Smooth muscle cell (in vitro differentiated cells): Measurements from ENCODE around the gene DDR1. TPM values are rescaled to one million over a fixed set of nuclear protein-coding genes. Genes with fewer than 3 reads are reported as not detected.

ENCODE experiments used
- DNase-seq: peaks from one replicate; lab custom pipeline; 2025; ENCODE audit not compliant: unreplicated experiment; lab: John Stamatoyannopoulos, UW
- H2AFZ ChIP-seq: fragments of 200-600 bp; sonication (generic); 2 replicates; pipeline ENCODE4 v1.6.0; 2016; ENCODE audit warnings: antibody characterized with exemption, low read depth, mild to moderate bottlenecking
- H3F3A ChIP-seq: fragments of 200-600 bp; sonication (generic); 2 replicates; pipeline ENCODE4 v1.6.0; 2017; ENCODE audit warnings: antibody characterized with exemption, low read depth
- H3K27ac ChIP-seq: fragments of 200-600 bp; sonication (generic); 2 replicates; pipeline ENCODE4 v1.5.1; 2016; ENCODE audit warnings: low read depth, mild to moderate bottlenecking
- H3K27me3 ChIP-seq: fragments of 200-600 bp; sonication (generic); 2 replicates; pipeline ENCODE4 v1.6.1; 2016; ENCODE audit warnings: low read depth, mild to moderate bottlenecking
- H3K36me3 ChIP-seq: fragments of 200-600 bp; sonication (generic); 2 replicates; pipeline ENCODE4 v1.5.1; 2016; ENCODE audit warnings: low read depth
- H3K4me1 ChIP-seq: fragments of 200-600 bp; sonication (generic); 2 replicates; pipeline ENCODE4 v1.5.1; 2016; ENCODE audit warnings: low read depth
- H3K4me2 ChIP-seq: fragments of 200-600 bp; sonication (generic); 2 replicates; pipeline ENCODE4 v1.6.0; 2016; ENCODE audit warnings: mild to moderate bottlenecking
- H3K4me3 ChIP-seq: fragments of 200-600 bp; sonication (generic); 2 replicates; pipeline ENCODE4 v1.5.1; 2016; ENCODE audit warnings: mild to moderate bottlenecking
- H3K79me2 ChIP-seq: fragments of 200-600 bp; sonication (generic); 2 replicates; pipeline ENCODE4 v1.6.0; 2016; ENCODE audit warnings: low read depth, mild to moderate bottlenecking
- H3K9ac ChIP-seq: fragments of 200-600 bp; sonication (generic); 2 replicates; pipeline ENCODE4 v1.6.0; 2016; ENCODE audit warnings: low read depth
- H3K9me3 ChIP-seq: fragments of 200-600 bp; sonication (generic); replicated peaks from 2 replicates; pipeline ENCODE4 v1.5.1; 2016; ENCODE audit warnings: low read depth
- H4K20me1 ChIP-seq: fragments of 200-600 bp; sonication (generic); 2 replicates; pipeline ENCODE4 v1.6.0; 2016; ENCODE audit warnings: low read depth
- CTCF ChIP-seq: fragments of 200-600 bp; sonication (generic); IDR thresholded peaks from 2 replicates; pipeline ENCODE4 v1.5.1; 2017; ENCODE audit warnings: borderline replicate concordance, mild to moderate bottlenecking, antibody characterized with exemption; ENCODE audit not compliant: insufficient read depth, poor library complexity, severe bottlenecking
- WGBS: methylation state at CpG from one replicate; pipeline ENCODE4 v1.1.7; 2016; ENCODE audit warnings: low lambda C conversion rate; 5-methylcytosine and 5-hydroxymethylcytosine counted together
- polyA plus RNA-seq: library from polyadenylated mRNA; unstranded; fragments of >200 nt; fragmentation: Nextera tagmentation; extraction: Ambion mirVana; gene quantifications from 2 replicates; pipeline ENCODE4 v1.2.1, GENCODE V29; 2016
- total RNA-seq: library from RNA; depleted of rRNA; stranded (reverse); fragments of >200 nt; gene quantifications from 2 replicates; pipeline ENCODE4 v1.2.3, GENCODE V29; 2014

The DDR1 gene
- total and polyA plus RNA-seq, 2 experiments from 2014 or later: 23.8 to 82.6 TPM

- Histone ChIP-seq H3K27me3 (no peaks in the 10 kb centered on the region), H3K79me2 (no peaks in the 10 kb centered on the region), H3K4me3 (no peak overlapping the region), H3K4me2 (no peak overlapping the region), H4K20me1 (peaks cover 20% of the 10 kb centered on the region), H3K27ac (no peak overlapping the region), H3F3A (no peaks in the 10 kb centered on the region), H3K4me1 (no peaks in the 10 kb centered on the region), H3K36me3 (no peaks in the 10 kb centered on the region), H2AFZ (no peak overlapping the region), H3K9me3 (no peaks in the 10 kb centered on the region), H3K9ac (no peak overlapping the region)
- WGBS: 91% methylated on average over 5 of the region's 10 CpGs
- no peak for DNase-seq
- no peak for TF ChIP-seq CTCF
Measured at GRCh38 chr6:30895343-30895742, 11.0 kb downstream of the DDR1 start.

DNA sequence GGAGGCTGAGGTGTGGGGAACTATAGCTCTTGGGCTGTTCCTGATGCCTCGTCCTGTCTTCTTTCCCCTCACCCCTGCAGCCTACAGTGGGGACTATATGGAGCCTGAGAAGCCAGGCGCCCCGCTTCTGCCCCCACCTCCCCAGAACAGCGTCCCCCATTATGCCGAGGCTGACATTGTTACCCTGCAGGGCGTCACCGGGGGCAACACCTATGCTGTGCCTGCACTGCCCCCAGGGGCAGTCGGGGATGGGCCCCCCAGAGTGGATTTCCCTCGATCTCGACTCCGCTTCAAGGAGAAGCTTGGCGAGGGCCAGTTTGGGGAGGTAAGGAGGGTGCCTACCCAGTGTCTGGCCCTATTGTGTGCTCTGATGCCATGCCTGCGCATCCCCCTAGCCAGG, 12.2 kb downstream of the DDR1 start:
- H4K20me1 ChIP-seq: peaks cover 12% of the 10 kb centered on the region
- H3K27ac ChIP-seq: no peak overlapping the region
- WGBS: 93% methylated on average over 13 of the region's 13 CpGs
- no peaks in the 10 kb centered on the region for H3K27me3 ChIP-seq
- no peaks in the 10 kb centered on the region for H3K79me2 ChIP-seq
- no peak overlapping the region for H3K4me2 ChIP-seq
- no peak overlapping the region for H3K9ac ChIP-seq
- H3F3A ChIP-seq: no peaks in the 10 kb centered on the region
- DNase-seq: no peak
- TF ChIP-seq CTCF: no peak
- H2AFZ ChIP-seq: no peak overlapping the region
- no peaks in the 10 kb centered on the region for H3K9me3 ChIP-seq
- no peaks in the 10 kb centered on the region for H3K4me1 ChIP-seq
- H3K36me3 ChIP-seq: no peaks in the 10 kb centered on the region
- H3K4me3 ChIP-seq: no peak overlapping the region

DNA sequence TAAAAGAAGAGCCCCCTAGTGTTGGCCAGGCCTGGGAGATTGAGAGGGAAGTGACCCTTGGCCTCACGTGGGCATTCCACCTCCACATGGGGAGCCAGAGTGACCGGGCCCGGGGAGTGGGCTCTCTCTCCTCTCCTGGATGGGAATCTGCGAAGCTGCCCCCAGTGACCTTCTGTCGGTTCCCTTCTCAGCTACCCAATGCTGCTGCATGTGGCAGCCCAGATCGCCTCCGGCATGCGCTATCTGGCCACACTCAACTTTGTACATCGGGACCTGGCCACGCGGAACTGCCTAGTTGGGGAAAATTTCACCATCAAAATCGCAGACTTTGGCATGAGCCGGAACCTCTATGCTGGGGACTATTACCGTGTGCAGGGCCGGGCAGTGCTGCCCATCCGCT, 13.6 kb downstream of the DDR1 start:
- Histone ChIP-seq H4K20me1 (peaks cover 4% of the 10 kb centered on the region), H3K79me2 (no peaks in the 10 kb centered on the region), H3K4me3 (no peak overlapping the region), H3K27me3 (no peaks in the 10 kb centered on the region), H3K9ac (no peak overlapping the region), H3F3A (no peaks in the 10 kb centered on the region), H3K9me3 (no peaks in the 10 kb centered on the region), H3K4me1 (no peaks in the 10 kb centered on the region), H3K36me3 (no peaks in the 10 kb centered on the region), H3K27ac (no peak overlapping the region), H2AFZ (no peak overlapping the region), H3K4me2 (no peak overlapping the region)
- TF ChIP-seq CTCF: no peak
- no peak for DNase-seq
- 98% methylated on average over 16 of the region's 16 CpGs for WGBS

DNA sequence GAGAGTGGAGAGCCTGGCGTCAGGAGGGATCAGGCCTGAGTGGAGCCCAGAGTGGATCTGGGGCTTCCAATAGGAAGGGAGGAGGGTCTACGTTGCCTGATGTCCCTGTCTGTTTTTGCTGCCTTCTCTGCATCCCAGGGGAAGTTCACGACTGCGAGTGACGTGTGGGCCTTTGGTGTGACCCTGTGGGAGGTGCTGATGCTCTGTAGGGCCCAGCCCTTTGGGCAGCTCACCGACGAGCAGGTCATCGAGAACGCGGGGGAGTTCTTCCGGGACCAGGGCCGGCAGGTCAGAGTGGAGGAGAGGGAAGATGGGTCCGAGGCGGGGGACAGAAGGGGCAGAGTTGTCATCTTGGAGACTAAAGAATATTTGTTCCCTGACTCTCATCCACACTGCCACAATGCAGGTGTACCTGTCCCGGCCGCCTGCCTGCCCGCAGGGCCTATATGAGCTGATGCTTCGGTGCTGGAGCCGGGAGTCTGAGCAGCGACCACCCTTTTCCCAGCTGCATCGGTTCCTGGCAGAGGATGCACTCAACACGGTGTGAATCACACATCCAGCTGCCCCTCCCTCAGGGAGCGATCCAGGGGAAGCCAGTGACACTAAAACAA, 14.5 kb downstream of the DDR1 start:
- DNase-seq: no peak

More for the DNA sequence above, 14.5 kb downstream of the DDR1 start:
- Histone ChIP-seq H3K9me3 (no peaks in the 10 kb centered on the region), H3F3A (no peaks in the 10 kb centered on the region), H3K4me1 (no peaks in the 10 kb centered on the region), H3K4me2 (no peak overlapping the region), H3K27ac (no peak overlapping the region), H3K79me2 (no peaks in the 10 kb centered on the region), H3K4me3 (no peak overlapping the region), H3K27me3 (no peaks in the 10 kb centered on the region), H3K9ac (no peak overlapping the region), H4K20me1 (no peaks in the 10 kb centered on the region), H2AFZ (no peak overlapping the region), H3K36me3 (no peaks in the 10 kb centered on the region)
- TF ChIP-seq CTCF: no peak
- WGBS: 95% methylated on average over 22 of the region's 23 CpGs
